COLO668 (cell line): Measurements from ENCODE around the gene SFI1.
A peak's percentile ranks its signal among the peaks of the same experiment; 100 is the strongest.
"Not testable (repeated sequence)": the region's sequence is repeated elsewhere in the genome, so short reads cannot be mapped to it uniquely, and the experiment has no call there.

Source experiments
- DNase-seq: peaks from one replicate; lab custom pipeline; 2025; ENCODE audit not compliant: unreplicated experiment; lab: John Stamatoyannopoulos, UW

Gene SFI1

DNA sequence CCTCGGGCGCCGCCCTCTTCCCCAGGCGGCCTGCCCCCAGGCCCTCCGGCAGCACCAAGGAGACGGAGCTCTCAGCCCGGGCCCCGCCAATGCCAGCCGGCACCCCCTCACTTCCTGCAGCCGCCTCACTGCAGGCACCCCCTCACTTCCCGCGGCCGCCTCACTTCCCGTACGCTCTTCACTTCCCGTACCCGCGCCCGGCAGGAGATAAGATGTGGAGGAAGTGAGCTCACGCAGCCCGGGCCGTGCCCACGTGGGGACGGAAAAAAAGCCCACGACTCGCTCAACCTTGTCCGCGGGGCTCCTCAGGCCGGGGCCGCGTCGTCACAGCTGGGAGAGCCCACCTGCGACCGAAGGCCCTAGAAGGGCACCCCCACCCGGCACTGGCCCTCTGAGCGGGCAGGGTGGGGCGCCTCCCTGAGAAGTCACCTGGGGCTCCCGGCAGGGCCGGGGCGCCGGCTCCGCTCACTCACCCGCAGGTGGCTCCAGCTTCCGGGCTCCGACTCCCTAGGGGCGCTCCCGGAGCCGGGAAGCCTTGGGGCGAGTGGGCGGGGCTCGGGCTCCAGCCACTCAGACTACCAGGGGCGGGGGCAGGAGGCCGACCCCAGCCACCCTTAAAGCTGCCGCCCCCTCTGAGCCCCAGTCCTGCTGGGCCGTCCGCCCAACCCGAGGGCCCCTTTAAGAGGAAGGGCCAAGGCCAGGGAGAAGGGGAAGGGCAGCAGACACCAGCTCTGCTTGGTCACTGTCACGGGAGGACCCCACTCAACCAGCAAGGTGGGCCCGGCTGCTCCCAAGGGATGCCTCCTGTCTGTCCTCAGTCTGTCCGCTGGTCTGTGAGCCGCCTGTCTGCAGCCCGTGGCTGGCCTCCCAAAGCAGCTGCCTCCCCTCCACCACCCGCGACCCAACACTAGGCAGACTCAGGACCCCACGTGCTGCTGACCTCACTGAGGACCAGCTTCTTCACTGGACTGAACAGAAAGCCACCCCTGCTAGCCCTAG is 134.3 kb downstream of the SFI1 start:
- peak; percentile 90 for DNase-seq

DNA sequence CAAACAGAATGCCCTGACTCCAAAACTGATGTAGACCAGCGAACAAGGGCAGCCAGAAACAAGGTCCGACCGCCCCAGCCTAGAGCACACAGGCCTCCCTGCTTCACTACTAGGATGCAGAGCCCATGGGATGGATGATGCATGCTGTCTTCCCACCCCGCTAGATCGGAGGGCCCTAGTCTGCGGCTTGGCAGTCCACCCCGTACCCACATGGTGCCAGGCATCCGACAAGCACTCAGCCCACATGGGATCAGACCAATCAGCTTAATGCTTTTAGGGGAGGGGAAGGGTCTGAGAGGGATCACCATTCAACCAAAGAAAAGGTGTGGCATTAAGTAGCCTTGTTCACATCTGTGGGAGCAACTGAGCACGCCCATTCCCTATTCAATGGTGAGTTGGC is 135.1 kb downstream of the SFI1 start:
- no peak for DNase-seq

GRCh38 chr22:31635638-31636306 is 139.4 kb downstream of the SFI1 start:
- no peak for DNase-seq

DNA sequence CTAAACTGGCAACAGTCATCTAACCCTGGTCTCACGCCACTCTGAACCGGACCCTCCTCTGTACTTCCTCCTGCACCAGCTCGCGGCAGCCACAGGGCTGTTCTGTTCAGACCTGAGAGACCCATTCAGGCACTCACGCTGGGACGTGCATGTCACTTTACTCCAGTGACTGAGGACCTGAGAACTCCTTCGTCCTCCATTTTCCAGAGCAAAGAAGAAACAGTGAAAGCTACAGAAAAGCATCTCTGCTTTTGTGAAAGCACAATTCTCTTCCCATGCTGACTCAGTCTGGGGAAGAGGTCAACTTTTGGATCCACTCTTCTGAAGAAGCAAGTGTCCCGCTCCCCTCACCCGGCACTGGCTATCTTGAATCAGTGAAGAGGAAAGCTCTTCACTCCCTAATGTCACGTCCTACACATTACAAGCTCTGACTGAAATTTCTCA is 141.1 kb downstream of the SFI1 start:
- DNase-seq = no peak

GRCh38 chr22:31637891-31638618 is 141.7 kb downstream of the SFI1 start:
- no peak for DNase-seq

- no peak for DNase-seq
These were observed 143.2 kb downstream of the SFI1 start for GRCh38 chr22:31639436-31640039.

DNA sequence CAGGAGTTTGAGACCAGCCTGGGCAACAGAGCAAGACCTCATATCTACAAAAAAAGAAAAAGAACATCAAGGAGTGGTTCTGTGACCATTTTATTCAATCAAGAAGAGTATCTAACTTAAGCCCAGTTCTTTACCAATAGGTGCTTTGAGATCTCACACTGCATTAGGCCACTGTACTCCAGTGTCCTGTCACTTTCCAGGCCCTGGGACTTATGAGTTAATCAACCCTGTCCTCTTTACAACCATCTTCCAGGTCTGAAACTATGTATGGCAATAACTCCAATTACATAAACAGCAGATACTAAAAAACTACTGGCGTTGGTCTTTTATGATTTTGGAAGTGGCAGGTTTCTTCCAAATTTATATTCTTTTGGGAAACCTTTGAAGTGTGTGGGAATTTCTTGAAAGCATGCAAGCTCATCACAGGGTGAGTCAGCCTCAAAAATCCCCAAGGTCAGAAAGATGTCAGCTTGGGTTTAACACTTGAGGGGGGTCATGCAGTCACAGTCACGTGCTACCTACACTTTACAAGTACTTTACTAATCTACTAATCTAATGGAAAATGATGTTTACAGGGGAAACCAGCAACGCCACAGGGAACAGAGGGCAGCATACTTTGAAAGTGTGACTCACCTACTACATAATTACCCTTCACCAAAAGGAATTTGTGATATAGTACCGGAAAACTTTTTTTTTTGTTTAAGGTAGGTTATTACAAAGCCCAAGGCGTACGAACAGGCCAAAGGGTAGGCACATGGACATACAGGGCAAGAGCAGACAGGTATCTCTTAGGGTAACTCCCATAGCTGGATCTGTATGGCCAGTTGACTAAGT is 150.1 kb downstream of the SFI1 start:
- no peak for DNase-seq

DNA sequence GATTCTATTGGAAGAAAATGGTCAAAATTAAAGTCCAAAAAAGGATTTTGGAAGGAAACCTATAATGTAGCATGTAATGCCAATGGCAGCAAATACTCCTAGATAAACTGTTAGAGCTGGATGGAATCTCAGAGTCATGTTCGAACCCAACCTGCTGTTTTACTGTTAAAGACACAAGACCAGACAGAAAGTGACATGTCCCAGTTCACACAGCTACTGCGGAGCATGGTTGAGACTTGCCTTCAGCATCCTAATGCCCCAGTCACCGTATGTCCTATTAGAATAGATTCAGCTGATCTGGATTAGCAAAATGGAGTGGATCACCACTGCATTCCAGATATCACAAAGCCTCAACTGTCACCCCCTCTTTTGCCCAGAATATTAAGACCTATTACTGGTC is 150.7 kb downstream of the SFI1 start:
- DNase-seq = no peak

DNA sequence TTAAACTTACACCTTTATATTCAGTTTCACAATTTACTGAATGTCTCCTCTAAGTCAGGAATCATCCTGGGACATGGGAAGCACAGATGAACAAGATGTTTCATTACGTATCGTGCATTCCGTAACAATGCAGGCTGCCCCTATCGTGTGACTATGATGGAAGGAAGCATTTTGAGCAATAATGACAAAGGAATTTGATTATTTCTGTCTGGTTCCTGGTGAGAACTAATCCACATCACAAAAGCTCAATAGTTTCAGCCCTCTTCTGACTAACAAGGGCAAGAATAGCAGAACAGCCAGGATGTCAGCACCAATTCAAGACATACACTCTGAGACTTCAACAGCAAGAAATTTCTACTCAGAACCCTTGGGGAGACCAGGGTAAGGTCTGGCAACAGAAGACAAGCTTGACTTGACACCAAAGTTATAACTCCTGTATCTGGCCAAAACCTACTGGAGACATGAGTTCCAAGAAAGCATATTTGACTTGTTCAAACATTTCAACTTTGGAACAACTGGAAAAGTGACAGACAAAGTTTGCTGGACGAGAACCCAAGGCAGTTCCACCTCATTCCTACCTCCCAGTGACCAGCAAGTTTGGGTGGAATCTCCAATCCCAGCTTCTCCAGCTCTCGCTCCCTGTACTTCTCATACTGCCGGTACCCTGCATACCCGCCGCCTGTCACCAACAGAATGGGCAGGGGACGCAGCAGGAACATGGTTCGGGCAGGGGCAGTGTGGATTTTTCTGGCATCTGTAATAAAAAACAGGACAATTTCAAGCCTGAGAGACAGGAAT is 151.4 kb downstream of the SFI1 start:
- DNase-seq = no peak

- no peak for DNase-seq
These were observed 154.1 kb downstream of the SFI1 start for GRCh38 chr22:31650391-31650790.

DNA sequence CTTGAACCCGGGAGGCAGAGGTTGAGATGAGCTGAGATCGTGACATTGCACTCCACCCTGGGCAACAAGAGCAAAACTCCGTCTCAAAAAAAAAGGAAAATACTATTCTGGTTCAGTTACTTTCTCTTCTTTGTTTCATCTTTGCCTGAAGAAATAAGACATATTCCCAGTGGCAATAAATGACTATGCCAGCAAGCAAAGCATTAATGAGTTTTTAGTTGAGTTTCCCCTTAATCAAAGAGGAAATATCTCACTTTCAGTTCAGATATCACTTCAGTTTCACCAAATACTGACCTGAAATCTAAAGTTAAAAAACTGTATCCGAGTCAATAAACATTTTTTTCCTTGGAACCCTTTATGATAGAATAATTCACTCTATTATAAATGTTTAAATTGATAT is 155.3 kb downstream of the SFI1 start:
- DNase-seq = no peak

- DNase-seq = no peak
These were observed 155.8 kb downstream of the SFI1 start for GRCh38 chr22:31652088-31652487.

GRCh38 chr22:31652911-31653684 is 156.8 kb downstream of the SFI1 start:
- peak; percentile 70 for DNase-seq

DNA sequence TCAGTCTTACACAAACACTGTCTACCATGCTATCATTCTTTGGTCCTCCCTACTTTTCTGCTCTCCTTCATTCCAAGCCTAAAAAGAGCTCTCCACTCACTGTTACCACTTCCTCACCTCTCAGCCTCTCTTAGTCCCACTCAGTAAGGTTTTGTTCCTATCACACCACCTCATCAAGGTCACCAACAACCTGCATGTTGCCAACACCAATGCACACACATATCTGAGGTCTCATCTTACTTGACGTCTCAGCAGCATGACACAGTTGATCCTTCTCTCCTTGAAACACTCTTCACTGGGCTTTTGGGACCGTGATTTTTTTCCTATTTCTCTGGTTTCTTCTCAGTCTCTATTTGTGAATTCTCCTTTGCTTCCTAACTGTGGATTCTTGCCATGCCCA is 157.6 kb downstream of the SFI1 start:
- no peak for DNase-seq

- no peak for DNase-seq
These were observed 158.1 kb downstream of the SFI1 start for GRCh38 chr22:31654408-31654807.

- DNase-seq = no peak
These were observed 162.9 kb downstream of the SFI1 start for GRCh38 chr22:31659246-31659645.

GRCh38 chr22:31660860-31661341 is 164.6 kb downstream of the SFI1 start:
- DNase-seq = not testable (repeated sequence)

DNA sequence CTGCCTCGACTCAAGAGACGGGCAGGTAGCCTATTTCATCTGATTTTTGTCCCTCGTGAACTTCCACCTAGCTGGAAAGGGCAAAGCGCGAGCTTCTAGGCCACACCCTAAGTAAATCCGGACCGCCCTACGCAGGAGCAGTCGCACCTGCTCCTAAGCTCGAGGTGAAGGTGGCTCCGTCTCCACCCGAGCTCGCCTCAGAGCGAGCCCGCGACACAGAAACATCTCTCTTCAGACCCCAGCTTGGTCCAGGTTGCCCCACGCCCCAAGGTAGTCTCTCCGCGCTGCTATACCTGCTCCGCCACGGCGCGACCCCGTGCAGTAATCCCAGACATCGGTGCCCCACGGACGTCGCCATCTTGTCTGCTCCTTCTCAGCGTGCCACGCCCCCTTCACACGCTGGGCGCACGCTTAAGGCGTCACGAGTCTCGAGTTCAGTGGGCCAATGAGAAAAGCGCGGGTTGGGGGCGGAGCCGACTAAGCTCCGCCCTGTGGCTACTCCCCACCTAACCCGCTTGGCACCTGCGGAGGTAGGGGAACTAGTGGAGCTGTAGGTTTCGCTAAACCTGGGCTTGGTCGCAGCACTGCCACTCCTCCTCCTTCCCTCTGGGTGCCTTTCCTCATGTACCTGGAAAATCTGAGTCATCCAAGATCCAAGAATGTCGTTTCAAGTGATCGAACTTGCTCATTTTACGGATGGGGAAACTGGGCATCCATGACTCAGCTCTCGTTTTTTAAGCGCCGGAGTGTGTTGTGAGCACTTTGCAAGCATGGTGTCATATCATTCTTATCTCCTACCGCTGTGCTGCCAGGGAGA is 165.7 kb downstream of the SFI1 start, which contains the start of gene PISD:
TSS of gene PISD (minus strand) at position 365 of the 817 bp plus-strand sequence. CDS start at position 358, 7 bp downstream.
- peak; percentile 99 for DNase-seq
